Activated T-cell treated with anti-CD3 and anti-CD28 coated beads for 24 hours (primary cell): Measurements from ENCODE around the gene MBD1.
"Not testable (repeated sequence)": the region's sequence is repeated elsewhere in the genome, so short reads cannot be mapped to it uniquely, and the experiment has no call there.

Experiments used
- DNase-seq: peaks from one replicate; pipeline ENCODE4 v3.0.0-alpha.2; 2020; ENCODE audit warnings: low read depth

MBD1 gene

GRCh38 chr18:50273203-50274043, 7.9 kb downstream of the MBD1 start:
- no peak for DNase-seq

DNA sequence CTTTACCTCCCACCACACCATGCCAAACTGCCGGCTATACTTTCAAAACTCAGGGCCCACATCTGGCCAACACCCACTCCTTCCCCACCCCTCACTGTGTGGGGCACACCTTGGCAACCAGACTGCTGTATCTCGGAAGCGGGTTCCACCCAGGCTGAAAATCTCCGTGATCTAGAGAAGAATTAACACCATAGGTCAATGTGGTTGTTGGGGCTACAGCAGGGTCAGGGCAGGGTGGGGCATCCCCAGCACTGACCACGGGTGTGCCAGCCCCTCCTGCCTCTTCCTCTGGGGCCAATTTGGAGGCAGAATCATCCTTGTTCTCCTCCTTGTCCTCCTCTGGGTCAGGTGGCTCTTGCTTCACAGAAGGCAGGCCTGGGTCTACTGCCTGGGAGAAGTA, 8.8 kb downstream of the MBD1 start:
- DNase-seq, result no peak

- peak; percentile 68 for DNase-seq
These were observed 13.1 kb downstream of the MBD1 start for GRCh38 chr18:50268022-50268747.

GRCh38 chr18:50266248-50266704, 15.0 kb downstream of the MBD1 start, which contains the start of gene CFAP53:
Gene CFAP53, minus strand, starts transcription at chr18:50266495. Its CDS starts 91 bp downstream, at chr18:50266404.
- peak; percentile 84 for DNase-seq

DNA sequence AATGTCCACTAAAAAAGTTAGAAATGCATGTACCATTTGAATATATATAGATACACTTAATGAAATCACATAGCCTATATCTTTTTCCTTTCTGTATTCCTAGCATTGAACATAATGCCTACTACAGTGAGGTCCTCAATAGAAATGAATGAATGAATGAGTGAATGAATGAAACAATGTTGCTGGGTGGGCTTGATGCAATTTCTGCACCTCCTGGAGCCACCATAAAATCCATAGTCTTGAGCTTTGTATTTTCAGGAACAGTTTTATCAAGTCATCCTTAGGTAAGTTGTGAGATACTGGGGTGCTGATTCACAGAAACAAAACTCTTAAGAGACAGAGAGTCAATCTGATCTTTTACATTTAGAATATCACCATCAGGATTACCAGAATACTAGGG, 18.3 kb downstream of the MBD1 start:
- DNase-seq, result no peak

- DNase-seq, result no peak
These were observed 30.4 kb downstream of the MBD1 start for GRCh38 chr18:50250935-50251334.

DNA sequence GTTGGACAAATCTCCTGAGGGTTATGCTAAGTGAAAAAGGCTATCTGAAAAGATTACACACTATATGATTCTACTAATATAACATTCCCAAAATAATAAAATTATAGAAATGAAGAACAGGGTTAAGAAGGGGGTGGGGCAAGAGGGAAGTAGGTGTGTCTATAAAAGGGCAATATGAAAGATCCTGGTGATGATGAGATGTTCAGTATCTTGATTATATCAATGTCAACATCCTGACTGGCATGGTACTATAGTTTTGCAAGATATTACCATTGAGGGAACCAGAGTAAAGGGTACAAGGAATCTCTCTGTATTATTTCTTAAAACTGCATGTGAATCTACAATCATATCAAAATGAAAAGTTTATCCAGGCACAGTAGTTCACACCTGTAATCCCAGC, 31.7 kb downstream of the MBD1 start:
- no peak for DNase-seq

GRCh38 chr18:50247561-50247960, 33.8 kb downstream of the MBD1 start:
- no peak for DNase-seq

DNA sequence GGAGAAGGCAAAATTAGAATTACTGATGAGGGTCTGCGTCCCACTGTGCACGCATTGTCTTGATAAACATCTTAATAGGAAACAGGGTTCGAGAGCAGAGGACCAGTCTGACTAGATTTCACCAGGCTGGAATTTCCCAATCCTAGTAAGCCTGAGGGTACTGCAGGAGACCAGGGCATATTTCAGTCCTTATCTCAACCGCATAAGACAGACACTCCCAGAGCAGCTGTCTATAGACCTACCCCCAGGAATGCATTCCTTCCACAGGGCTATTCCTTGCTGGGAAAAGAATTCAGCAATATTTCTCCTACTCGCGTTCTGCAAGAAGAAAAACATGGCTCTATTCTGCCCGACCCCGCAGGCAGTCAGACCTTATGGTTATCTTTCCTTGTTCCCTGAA, 39.6 kb downstream of the MBD1 start:
- not testable (repeated sequence) for DNase-seq

- DNase-seq, result no peak
These were observed 41.2 kb downstream of the MBD1 start for GRCh38 chr18:50240080-50240563.

DNA sequence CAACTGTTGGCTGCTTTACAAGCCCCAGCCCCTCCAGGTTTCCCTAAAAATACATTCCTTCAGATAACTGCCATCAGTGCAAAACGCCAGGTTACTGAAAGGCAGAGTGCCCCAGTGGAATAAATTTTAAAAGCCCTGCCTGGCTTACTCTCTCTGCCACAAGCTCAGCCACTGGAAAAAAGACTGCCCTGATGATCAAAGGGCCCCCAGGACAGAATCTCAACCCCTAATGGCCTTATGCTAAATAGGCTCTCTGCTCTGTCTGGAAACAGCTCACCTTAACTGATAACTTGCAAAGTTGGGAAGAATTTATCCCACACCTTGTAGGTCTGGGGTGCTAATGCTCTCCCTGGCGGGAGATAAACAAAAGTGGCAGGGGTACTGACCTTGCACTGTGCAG, 48.9 kb downstream of the MBD1 start:
- no peak for DNase-seq

GRCh38 chr18:50231621-50232020, 49.7 kb downstream of the MBD1 start:
- DNase-seq, result no peak

DNA sequence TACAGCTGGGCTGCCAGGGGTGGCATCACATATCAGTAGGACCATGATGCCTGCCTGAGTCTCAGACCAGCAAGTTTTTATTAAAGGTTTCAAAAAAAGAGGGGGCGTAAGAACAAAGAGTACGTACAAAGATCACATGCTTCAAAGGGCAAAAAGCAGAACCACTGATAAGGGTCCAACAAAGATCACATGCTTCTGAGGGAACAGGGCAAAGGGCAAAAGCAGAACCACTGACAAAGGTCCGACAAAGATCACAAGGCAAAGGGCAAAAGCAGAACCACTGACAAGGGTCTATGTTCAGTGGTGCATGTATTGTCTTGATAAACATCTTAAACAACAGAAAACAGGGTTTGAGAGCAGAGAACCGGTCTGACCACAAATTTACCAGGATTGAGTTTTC, 61.1 kb downstream of the MBD1 start:
- DNase-seq, result not testable (repeated sequence)
